ENCODE data around the gene NAE1.

The NAE1 gene

GRCh38 chr16:66832661-66833305 lies 2.0 kb upstream of the NAE1 start:
- TF ChIP-seq CTCF (IDR thresholded peaks at IDR 0.05; ENCODE audit: low read depth, low read length) = no peak

GRCh38 chr16:66832190-66832589 lies 1.4 kb upstream of the NAE1 start:
- TF ChIP-seq CTCF (IDR thresholded peaks at IDR 0.05; ENCODE audit: low read depth, low read length) = no peak

More at GRCh38 chr16:66832661-66833305, 2.0 kb upstream of the NAE1 start:
- no peak for DNase-seq (ENCODE audit: extremely low read depth, low read depth)

GRCh38 chr16:66824006-66824405 lies 6.8 kb downstream of the NAE1 start:
- no peak for TF ChIP-seq CTCF (IDR thresholded peaks at IDR 0.05; ENCODE audit: low read depth, low read length)
- DNase-seq (ENCODE audit: extremely low read depth, low read depth) = no peak

More at GRCh38 chr16:66832190-66832589, 1.4 kb upstream of the NAE1 start:
- no peak for DNase-seq (ENCODE audit: extremely low read depth, low read depth)

GRCh38 chr16:66814734-66815133 lies 16.0 kb downstream of the NAE1 start:
- TF ChIP-seq CTCF (IDR thresholded peaks at IDR 0.05; ENCODE audit: low read depth, low read length) = no peak
- no peak for DNase-seq (ENCODE audit: extremely low read depth, low read depth)

GRCh38 chr16:66811043-66811442 lies 19.7 kb downstream of the NAE1 start:
- TF ChIP-seq CTCF (IDR thresholded peaks at IDR 0.05; ENCODE audit: low read depth, low read length) = no peak
- DNase-seq (ENCODE audit: extremely low read depth, low read depth) = no peak

- no peak for TF ChIP-seq CTCF (IDR thresholded peaks at IDR 0.05; ENCODE audit: low read depth, low read length)
- DNase-seq (ENCODE audit: extremely low read depth, low read depth) = no peak
Observed at GRCh38 chr16:66810391-66810790, 20.4 kb downstream of the NAE1 start.

- TF ChIP-seq CTCF (IDR thresholded peaks at IDR 0.05; ENCODE audit: low read depth, low read length) = no peak
- no peak for DNase-seq (ENCODE audit: extremely low read depth, low read depth)
Observed at GRCh38 chr16:66809765-66810164, 21.0 kb downstream of the NAE1 start.
